HG02852 (cell line): Measurements from ENCODE around the gene ZNF557.
A peak's percentile ranks its signal among the peaks of the same experiment; 100 is the strongest.

Experiments
- ATAC-seq: cut with Tn5 transposase; IDR thresholded peaks from one replicate; pipeline ENCODE4 v1.9.1; 2021; ENCODE audit warnings: mild to moderate bottlenecking, moderate library complexity; ENCODE audit not compliant: unreplicated experiment

The ZNF557 gene

GRCh38 chr19:7074705-7075282, 5.3 kb downstream of the ZNF557 start:
- ATAC-seq: no peak

DNA sequence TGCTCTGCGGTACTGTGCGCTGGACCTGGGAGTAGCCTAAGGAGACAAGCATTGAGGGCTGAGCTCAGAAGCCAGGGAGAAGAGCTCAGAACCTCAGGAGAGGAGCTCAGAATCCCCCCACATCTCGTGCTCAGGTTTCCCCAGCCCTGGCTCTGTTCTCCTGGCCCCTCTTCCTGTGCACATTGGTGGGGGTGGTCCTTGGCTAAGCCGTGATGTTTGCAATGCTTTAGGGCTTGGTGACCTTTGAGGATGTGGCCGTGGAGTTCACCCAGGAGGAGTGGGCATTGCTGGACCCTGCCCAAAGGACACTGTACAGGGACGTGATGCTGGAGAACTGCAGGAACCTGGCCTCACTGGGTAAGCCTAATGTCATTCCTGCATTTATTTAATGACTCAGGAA, 6.6 kb downstream of the ZNF557 start:
- ATAC-seq: no peak

- ATAC-seq: no peak
Observed at GRCh38 chr19:7078008-7078407, 8.5 kb downstream of the ZNF557 start.

DNA sequence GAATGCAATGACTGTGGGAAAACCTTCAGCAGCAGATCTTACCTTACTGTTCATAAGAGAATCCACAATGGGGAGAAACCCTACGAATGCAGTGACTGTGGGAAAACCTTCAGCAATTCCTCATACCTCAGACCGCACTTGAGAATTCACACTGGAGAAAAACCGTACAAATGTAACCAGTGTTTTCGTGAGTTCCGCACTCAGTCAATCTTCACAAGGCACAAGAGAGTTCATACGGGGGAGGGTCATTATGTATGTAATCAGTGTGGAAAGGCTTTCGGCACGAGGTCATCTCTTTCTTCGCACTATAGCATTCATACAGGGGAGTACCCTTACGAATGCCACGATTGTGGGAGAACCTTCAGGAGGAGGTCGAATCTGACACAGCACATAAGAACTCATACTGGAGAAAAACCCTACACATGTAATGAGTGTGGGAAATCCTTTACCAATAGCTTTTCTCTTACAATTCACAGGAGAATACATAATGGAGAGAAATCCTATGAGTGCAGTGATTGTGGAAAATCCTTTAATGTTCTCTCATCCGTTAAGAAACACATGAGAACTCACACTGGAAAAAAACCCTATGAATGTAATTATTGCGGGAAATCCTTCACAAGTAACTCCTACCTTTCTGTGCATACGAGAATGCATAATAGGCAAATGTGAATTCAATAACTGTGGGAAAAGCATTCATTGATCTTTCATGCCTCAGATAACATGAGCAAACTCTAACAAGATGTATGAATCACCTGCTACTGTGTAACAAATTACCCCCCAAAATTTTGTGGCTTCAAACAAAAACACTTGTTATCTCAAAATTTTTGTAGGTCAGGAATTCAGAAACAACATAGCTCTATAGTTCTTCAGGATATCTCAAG, 13.8 kb downstream of the ZNF557 start:
- no peak for ATAC-seq

- ATAC-seq: no peak
Observed at GRCh38 chr19:7088999-7089398, 19.5 kb downstream of the ZNF557 start.

- ATAC-seq: no peak
Observed at GRCh38 chr19:7098096-7098495, 28.6 kb downstream of the ZNF557 start.

GRCh38 chr19:7098701-7099596, 29.4 kb downstream of the ZNF557 start:
- ATAC-seq: peak; percentile 78

GRCh38 chr19:7099597-7099921, 30.1 kb downstream of the ZNF557 start:
- no peak for ATAC-seq

DNA sequence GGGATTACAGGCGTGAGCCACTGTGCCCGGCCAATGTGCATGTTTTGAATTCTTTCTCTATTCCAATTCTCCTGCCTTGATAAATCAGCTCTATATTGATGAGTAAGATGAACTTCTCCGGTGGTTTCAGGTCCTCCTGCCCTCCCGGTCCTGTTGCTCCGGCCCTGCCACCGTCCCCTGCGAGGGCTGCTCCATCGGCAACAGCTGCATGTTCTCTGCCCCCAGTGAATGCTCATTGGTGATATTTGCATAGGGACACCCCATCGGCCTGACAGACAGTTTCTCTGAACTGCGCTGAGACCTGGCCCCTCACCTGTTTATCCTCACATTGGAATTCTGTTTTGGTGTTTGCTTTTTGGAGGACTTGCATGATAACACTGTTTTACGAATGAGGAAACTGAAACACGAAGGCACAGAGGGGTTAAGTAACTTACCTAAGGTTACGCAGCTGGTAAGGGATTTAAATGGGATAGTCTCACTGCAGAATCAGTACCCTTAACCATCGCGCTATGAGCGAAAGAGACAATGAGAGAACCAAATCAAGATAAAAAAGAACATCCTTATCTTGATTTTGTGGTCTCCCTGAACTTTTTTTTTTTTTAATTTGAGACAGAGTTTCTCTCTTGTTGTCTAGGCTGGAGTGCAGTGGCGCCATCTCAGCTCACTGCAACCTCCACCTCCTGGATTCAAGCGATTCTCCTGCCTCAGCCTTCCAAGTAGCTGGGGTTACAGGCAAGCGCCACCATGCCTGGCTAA, 32.2 kb downstream of the ZNF557 start:
- ATAC-seq: no peak

- no peak for ATAC-seq
Observed at GRCh38 chr19:7104747-7105447, 35.4 kb downstream of the ZNF557 start.

- no peak for ATAC-seq
Observed at GRCh38 chr19:7106711-7107657, 37.5 kb downstream of the ZNF557 start.

- no peak for ATAC-seq
Observed at GRCh38 chr19:7109678-7110289, 40.3 kb downstream of the ZNF557 start.

- ATAC-seq: no peak
Observed at GRCh38 chr19:7112675-7113074, 43.2 kb downstream of the ZNF557 start.

DNA sequence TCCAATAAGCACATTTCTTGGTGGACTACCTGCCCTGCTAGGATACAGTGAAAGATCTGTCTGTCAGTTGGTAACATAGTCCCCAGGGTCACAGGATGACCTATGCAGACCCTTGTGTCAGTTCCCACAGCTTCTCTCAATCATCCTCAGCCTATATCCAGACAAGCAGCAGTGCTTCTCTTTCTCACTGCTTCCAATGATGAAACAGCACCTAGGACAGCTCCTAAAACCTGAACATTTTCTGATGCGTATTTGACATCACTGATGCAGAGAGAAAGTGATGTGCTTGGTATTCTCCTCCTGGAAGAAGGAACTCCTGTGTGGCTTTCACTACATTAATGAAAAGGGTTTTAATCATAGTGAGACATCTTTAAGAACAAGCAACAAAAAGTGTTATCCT, 43.7 kb downstream of the ZNF557 start:
- no peak for ATAC-seq

DNA sequence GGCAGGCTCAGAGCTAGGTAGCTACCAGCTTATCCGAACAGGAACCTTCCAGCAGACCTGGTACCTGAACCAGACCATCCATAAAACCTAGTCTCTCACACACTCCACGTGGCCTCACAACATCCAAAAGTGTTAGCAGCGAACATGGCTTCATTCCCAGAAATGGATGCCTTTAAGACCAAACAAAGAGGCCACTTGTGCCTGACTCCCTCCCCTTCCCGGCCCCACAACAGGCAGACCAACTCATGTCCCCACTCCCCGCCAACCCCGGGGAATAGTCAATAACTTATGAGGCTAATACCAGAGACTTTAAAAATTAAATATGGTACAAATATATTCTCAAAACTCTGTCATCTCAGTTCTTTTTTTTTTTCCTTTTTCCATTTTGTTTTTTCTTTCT, 46.2 kb downstream of the ZNF557 start:
- ATAC-seq: no peak

GRCh38 chr19:7117248-7117647, 47.7 kb downstream of the ZNF557 start:
- no peak for ATAC-seq

DNA sequence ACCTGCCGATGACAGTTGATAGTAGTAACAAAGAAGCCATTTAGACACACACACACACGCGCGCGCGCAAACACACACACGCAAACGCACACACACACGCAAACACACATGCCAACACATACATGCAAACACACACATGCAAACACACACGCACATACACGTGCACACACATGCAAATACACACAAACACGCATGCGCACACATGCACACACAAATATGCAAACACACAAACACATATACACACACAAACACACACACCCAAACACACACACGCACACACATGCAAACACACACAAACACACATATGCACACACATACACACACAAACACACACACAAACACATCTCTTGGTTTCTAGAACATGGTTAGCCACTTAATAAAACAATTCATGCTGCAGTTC, 50.1 kb downstream of the ZNF557 start:
- ATAC-seq: no peak

- ATAC-seq: no peak
Observed at GRCh38 chr19:7120499-7120898, 51.0 kb downstream of the ZNF557 start.

DNA sequence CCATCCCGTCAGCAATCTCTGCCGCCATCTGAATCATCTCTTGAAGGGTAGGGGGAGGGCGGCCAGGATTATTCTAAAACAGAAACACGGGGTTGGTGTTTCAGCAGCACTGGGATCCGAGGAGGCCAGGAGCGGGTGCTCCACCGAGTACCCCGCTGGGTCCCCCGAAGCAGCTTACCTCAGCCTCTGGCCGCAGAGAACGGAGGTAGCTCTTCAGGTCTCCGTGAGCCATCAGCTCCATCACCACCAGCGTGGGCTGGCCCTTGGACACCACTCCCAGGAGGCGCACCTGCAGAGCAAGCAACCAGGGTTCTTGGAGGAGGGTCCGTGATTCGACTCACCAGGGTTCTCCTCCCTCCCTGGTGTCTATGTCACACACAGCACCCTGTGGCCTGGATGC, 53.2 kb downstream of the ZNF557 start:
- ATAC-seq: no peak
